Colon (tissue), 2 donors: Measurements from ENCODE around the gene DOP1A.

Experiments used
- FAIRE-seq: peaks from 2 replicates; lab custom pipeline; 2012; peaks lifted over from hg19 to GRCh38; lab: Jason Lieb, UNC
- donor health status: control.
- donor health status: control.

DOP1A gene

GRCh38 chr6:83071707-83072106, 4.2 kb downstream of the DOP1A start:
- no peak for FAIRE-seq

- FAIRE-seq = no peak
These were observed 5.3 kb downstream of the DOP1A start for GRCh38 chr6:83072726-83073125.

- FAIRE-seq = no peak
These were observed 6.1 kb downstream of the DOP1A start for GRCh38 chr6:83073615-83074014.

DNA sequence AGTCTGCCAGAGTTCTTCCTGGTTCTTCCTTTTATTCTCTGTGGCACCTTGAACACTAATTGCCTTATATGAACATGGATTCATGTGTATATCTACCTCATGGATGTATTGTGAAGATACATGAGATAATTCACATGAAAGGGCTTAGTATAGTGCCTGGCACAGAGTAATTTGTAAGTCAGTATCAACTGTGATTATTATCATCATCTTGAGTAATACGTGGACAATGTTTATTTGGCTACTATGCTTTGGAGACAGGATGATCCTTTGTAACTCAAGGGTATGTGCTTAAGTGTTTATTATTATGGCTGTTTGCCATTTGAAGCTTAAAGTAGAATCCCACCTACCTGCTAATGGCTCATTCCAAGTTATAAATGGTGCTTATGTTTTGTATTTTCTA, 16.0 kb downstream of the DOP1A start:
- no peak for FAIRE-seq

GRCh38 chr6:83086751-83087150, 19.3 kb downstream of the DOP1A start:
- no peak for FAIRE-seq

DNA sequence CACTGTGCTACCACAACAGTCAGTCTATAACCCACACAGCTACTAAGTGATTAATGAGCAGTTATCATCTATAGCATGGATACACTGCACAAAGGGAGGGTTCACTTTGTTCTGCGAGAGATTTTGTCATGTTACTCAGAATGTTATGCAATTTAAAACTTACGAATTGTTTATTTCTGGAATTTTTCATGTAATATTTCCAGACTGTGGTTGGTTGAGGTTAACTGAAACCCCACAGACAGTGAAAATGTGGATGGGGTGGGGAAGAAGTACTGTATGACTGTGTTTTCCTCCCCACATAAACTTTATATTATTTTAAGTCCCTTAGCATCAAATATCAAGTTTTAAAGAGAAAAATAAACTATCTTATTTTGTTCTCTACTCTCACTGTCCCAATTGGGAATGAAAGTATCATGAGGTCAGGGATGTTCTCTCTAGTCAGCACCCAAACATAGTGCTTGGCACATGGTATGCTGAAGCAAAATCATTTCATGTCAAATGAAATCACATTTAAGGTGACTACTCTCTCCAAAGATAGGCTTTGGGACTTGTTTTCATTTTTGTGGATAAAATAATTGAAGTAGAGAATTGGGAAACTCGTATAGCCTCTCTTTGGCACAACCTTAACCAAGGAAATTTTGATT, 25.4 kb downstream of the DOP1A start:
- FAIRE-seq = no peak

GRCh38 chr6:83096791-83097190, 29.3 kb downstream of the DOP1A start:
- no peak for FAIRE-seq

GRCh38 chr6:83097204-83097603, 29.7 kb downstream of the DOP1A start:
- FAIRE-seq = no peak

- FAIRE-seq = no peak
These were observed 30.2 kb downstream of the DOP1A start for GRCh38 chr6:83097675-83098074.

DNA sequence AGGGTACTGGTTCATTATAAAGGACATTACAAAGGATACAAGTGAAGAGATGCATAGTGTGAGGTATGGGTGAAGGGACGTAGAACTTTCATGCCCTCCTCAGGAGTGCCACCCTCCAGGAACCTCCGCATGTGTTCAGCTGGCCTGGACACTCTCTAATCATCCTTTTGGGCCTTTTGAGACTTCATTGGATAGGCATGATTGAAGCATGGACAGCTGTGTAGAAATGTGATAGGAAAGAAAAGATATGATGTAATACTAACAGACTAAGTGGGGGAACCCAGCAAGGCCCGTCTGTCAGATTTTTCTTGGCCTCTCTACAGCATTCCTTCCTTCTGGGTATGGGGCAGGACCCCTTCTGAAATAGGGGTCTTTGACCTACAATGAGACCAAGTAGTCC, 31.1 kb downstream of the DOP1A start:
- FAIRE-seq = no peak

DNA sequence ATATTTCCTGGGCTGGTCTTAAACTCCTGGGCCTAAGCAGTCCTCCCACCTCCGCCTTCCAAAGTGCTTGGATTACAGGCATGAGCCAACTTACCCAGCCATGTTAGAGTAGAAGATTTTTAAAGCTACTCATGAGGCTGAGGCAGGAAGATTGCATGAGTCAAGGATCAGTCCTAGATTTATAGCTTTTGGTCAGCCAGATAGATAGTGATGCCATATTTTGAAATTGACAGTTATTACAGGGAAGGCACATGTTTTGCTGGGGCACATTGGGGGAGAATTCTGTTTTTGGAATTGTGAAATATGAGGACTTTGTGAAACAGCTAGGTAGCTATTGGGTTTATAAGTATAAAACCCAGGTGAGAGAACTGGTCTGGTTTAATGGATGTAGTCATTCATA, 40.9 kb downstream of the DOP1A start:
- no peak for FAIRE-seq

GRCh38 chr6:83113258-83113657, 45.8 kb downstream of the DOP1A start:
- FAIRE-seq = no peak

DNA sequence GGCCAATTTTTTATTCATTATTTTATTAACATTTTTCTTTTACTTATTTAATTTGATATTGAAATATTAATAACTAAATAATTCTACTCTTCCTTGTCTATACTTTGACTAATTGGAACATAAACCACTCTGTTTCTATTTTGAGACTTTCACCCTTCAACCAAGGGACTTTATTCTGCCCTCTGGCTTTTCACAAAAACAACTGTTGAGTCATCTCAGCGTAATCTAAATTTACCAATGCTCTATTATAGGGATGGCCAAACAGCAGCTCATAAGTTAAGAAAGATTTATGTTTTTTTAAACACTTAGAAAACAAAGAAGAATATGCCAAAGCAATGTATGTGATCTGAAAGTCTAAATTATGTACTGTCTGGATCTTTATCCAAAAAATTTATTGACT, 46.7 kb downstream of the DOP1A start:
- FAIRE-seq = no peak

DNA sequence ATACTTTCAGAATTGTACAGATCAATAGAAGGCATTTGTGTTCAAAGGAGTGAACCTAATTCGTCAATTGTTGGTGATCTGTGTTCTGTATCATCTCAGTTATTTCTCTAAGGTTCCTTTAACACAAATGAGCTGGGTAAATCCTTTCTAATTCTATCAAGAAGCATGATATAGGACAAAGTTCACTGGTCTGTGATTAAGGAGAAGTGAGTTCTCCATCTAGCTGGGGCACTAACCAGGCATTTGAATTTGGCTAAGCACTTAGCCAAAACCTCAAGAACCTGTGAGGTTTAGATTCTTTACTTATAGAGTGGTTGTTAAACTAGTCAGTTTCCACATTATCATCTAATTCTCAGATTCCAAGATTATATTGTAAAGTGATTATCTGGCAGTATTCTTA, 50.3 kb downstream of the DOP1A start:
- FAIRE-seq = no peak

- no peak for FAIRE-seq
These were observed 52.4 kb downstream of the DOP1A start for GRCh38 chr6:83119742-83120300.

- FAIRE-seq = no peak
These were observed 57.1 kb downstream of the DOP1A start for GRCh38 chr6:83124553-83124952.

GRCh38 chr6:83125425-83125824, 58.0 kb downstream of the DOP1A start:
- FAIRE-seq = no peak

GRCh38 chr6:83126223-83126622, 58.8 kb downstream of the DOP1A start:
- no peak for FAIRE-seq

DNA sequence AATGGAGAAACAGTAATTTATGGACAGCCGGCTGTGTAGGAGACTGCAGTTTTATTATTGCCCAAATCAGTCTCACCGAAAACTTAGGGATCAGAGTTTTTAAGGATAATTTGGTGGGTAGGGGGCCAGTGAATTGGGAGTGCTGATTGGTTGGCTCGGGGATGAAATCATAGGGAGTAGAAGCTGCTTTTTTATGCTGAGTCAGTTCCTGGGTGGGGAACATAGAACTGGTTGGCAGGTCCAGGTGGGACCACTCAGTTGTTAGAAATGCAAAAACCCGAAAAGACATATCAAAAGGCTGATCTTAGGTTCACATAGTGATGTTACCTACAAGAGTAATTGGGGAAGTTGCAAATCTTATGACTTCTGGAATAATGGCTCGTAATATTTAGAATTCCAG, 59.3 kb downstream of the DOP1A start:
- FAIRE-seq = no peak

GRCh38 chr6:83127258-83127657, 59.8 kb downstream of the DOP1A start:
- no peak for FAIRE-seq

DNA sequence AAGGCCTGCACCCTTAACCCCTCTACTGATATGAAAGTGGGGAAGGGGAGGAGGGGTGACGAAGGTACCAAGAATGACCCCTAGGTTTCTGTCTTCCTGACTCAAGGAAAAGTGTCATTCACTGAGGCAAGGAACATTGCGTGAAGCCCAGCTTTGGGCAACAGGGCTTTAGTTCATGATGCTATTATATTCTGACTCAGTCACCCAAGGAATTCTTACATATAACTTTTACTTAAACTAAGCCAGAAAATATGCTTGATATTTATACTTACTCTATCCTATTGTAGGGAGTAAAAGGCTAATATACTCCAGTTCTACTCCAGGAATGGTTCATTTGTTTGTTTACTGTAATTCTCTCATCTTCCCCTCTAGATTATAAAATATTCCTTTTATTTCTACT, 60.5 kb downstream of the DOP1A start:
- FAIRE-seq = no peak

DNA sequence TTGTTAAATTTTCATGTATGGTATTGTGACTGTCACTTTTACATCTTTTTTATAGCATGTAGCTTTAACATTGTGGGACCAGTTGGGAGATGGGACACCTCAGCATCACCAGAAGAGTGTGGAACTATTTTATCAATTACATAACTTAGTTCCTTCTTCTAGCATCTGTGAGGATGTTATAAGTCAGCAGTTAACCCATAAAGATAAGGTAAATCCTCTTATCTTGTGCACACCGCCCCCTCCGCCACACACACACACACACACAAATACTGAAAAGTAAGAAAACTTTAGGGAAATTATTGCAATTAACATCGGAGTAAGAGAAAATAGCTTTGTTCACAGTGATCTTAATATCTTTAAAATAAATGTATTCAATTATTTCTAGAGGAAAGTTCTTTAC, 64.7 kb downstream of the DOP1A start:
- no peak for FAIRE-seq

DNA sequence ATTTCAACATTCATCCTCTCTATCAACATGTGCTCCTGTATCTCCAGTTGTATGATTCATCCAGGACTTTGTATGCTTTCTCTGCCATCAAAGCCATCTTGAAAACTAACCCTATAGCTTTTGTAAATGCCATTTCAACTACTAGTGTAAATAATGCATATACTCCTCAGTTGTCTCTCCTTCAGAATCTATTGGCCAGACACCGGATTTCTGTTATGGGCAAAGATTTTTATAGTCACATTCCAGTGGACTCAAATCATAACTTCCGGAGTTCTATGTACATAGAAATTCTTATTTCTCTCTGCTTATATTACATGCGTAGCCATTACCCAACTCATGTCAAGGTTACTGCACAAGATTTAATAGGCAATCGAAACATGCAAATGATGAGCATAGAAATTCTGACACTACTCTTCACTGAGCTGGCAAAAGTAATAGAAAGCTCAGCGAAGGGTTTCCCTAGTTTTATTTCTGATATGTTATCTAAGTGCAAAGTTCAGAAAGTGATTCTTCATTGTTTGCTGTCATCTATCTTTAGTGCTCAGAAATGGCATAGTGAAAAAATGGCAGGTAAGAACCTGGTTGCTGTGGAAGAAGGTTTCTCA, 70.7 kb downstream of the DOP1A start:
- no peak for FAIRE-seq

DNA sequence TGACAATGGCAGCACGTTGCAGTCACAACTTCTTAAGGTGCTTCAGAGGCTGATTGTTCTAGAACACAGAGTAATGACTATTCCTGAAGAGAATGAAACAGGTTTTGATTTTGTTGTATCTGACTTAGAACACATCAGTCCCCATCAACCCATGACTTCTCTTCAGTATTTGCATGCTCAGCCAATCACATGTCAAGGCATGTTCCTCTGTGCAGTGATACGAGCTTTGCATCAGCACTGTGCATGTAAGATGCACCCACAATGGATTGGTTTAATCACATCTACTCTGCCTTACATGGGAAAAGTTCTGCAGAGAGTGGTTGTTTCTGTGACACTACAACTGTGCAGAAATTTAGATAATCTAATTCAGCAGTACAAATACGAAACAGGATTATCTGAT, 71.3 kb downstream of the DOP1A start:
- FAIRE-seq = no peak
